DOHH2 (cell line): ENCODE results near the gene SMIM36.

Experiments
- H3F3A ChIP-seq: fragments of 200-600 bp; sonication (generic), shearing (Covaris generic); 2 replicates; pipeline ENCODE4 v1.6.0; 2016; ENCODE audit warnings: antibody characterized with exemption, mild to moderate bottlenecking; ENCODE audit not compliant: control insufficient read depth, insufficient read depth
- H3K27ac ChIP-seq: fragments of 200-600 bp; sonication (generic); 2 replicates; pipeline ENCODE4 v1.5.1; 2014; ENCODE audit warnings: low read depth, mild to moderate bottlenecking, low read length, moderate library complexity
- H3K27me3 ChIP-seq: fragments of 200-600 bp; sonication (generic); 2 replicates; pipeline ENCODE4 v1.6.1; 2014; ENCODE audit warnings: mild to moderate bottlenecking, low read length, mixed read lengths; ENCODE audit not compliant: control insufficient read depth
- H3K36me3 ChIP-seq: fragments of 200-600 bp; sonication (generic); 2 replicates; pipeline ENCODE4 v1.6.1; 2014; ENCODE audit warnings: mild to moderate bottlenecking, low read length, moderate library complexity, mixed read lengths; ENCODE audit not compliant: control insufficient read depth
- H3K4me1 ChIP-seq: fragments of 200-600 bp; sonication (generic); 2 replicates; pipeline ENCODE4 v1.6.1; 2014; ENCODE audit warnings: mild to moderate bottlenecking, low read length, mixed read lengths; ENCODE audit not compliant: control insufficient read depth
- H3K4me2 ChIP-seq: fragments of 200-600 bp; sonication (generic); 2 replicates; pipeline ENCODE4 v1.6.0; 2014; ENCODE audit warnings: mild to moderate bottlenecking, low read length, moderate library complexity
- H3K4me3 ChIP-seq: fragments of 200-600 bp; sonication (generic); 2 replicates; pipeline ENCODE4 v1.5.1; 2014; ENCODE audit warnings: mild to moderate bottlenecking, low read length, mixed read lengths
- H3K79me2 ChIP-seq: fragments of 200-600 bp; sonication (generic); 2 replicates; pipeline ENCODE4 v1.6.1; 2014; ENCODE audit warnings: mild to moderate bottlenecking, low read length, mixed read lengths; ENCODE audit not compliant: control insufficient read depth
- H3K9me2 ChIP-seq: fragments of 200-600 bp; sonication (generic); replicated peaks from 2 replicates; pipeline ENCODE4 v1.6.1; 2014; ENCODE audit warnings: mild to moderate bottlenecking, low read length, mixed read lengths; ENCODE audit not compliant: control insufficient read depth
- H3K9me3 ChIP-seq: fragments of 200-600 bp; sonication (generic); 2 replicates; pipeline ENCODE4 v1.6.1; 2014; ENCODE audit warnings: antibody characterized with exemption, low read length, mixed read lengths; ENCODE audit not compliant: control insufficient read depth, insufficient read depth
- H4K20me1 ChIP-seq: fragments of 200-600 bp; sonication (generic); 2 replicates; pipeline ENCODE4 v1.6.0; 2014; ENCODE audit warnings: low read depth, mild to moderate bottlenecking, antibody characterized with exemption, low read length, moderate library complexity; ENCODE audit not compliant: control insufficient read depth, insufficient read depth
- EZH2phosphoT487 ChIP-seq: fragments of 200-600 bp; sonication (generic); IDR thresholded peaks from 2 replicates; pipeline ENCODE4 v1.6.1; 2017; ENCODE audit warnings: borderline replicate concordance, mild to moderate bottlenecking, antibody characterized with exemption, low read length, moderate library complexity, mixed read lengths
- TF ChIP-seq, protein P1 (sequence below): fragments of 200-600 bp; sonication (generic); IDR thresholded peaks from one replicate; pipeline ENCODE4 v1.5.1; 2014; ENCODE audit warnings: antibody characterized with exemption, mild to moderate bottlenecking, low read depth, low read length; ENCODE audit not compliant: poor library complexity, severe bottlenecking

SMIM36 gene

DNA sequence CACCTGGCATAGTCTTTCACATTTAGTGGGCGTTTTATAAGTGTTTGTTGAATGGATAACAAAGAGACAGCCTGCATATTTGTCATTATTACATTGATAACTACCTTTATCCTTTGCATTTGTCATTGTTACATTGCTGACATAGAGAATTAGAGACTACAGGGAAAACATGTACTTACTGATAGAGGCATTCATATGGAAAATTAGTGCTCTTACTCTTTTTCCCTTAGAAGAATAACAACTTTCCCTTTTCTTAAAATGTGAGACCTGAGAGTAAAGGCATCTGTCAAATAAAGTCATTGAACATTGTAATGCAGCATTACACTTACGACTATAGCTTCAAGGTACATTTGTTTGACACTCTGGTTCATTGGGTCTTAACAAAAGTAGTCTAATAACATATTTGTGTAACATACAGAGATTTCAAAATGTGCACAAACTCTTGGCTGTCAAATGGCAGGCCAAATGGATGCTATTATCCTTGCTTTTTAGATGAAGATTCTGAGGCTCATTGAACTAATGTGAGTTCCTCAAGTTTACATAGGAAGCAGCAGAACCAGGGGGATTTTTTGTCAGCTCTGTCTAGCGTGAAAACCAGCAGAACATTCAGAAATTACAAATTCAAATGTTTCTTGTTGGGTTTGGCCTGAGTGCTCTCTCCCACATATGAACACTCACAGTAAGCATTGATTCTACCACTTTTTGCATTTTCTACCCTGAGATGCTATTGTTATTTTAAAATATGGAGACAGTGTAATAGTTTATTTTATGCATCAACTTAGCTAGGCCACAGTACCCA lies 28.5 kb downstream of the SMIM36 start:
- no peaks in the 10 kb centered on the region for H3K36me3 ChIP-seq
- no peaks in the 10 kb centered on the region for H3K79me2 ChIP-seq
- no peaks in the 10 kb centered on the region for H3K27me3 ChIP-seq
- TF ChIP-seq, protein P1, sequence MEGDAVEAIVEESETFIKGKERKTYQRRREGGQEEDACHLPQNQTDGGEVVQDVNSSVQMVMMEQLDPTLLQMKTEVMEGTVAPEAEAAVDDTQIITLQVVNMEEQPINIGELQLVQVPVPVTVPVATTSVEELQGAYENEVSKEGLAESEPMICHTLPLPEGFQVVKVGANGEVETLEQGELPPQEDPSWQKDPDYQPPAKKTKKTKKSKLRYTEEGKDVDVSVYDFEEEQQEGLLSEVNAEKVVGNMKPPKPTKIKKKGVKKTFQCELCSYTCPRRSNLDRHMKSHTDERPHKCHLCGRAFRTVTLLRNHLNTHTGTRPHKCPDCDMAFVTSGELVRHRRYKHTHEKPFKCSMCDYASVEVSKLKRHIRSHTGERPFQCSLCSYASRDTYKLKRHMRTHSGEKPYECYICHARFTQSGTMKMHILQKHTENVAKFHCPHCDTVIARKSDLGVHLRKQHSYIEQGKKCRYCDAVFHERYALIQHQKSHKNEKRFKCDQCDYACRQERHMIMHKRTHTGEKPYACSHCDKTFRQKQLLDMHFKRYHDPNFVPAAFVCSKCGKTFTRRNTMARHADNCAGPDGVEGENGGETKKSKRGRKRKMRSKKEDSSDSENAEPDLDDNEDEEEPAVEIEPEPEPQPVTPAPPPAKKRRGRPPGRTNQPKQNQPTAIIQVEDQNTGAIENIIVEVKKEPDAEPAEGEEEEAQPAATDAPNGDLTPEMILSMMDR: no peak
- TF ChIP-seq EZH2phosphoT487: no peak
- no peaks in the 10 kb centered on the region for H3F3A ChIP-seq
- no peak overlapping the region for H3K4me3 ChIP-seq
- no peak overlapping the region for H3K4me2 ChIP-seq
- no peak overlapping the region for H3K27ac ChIP-seq
- no peaks in the 10 kb centered on the region for H3K4me1 ChIP-seq
- no peaks in the 10 kb centered on the region for H4K20me1 ChIP-seq
- no peaks in the 10 kb centered on the region for H3K9me3 ChIP-seq
- H3K9me2 ChIP-seq: no peaks in the 10 kb centered on the region

DNA sequence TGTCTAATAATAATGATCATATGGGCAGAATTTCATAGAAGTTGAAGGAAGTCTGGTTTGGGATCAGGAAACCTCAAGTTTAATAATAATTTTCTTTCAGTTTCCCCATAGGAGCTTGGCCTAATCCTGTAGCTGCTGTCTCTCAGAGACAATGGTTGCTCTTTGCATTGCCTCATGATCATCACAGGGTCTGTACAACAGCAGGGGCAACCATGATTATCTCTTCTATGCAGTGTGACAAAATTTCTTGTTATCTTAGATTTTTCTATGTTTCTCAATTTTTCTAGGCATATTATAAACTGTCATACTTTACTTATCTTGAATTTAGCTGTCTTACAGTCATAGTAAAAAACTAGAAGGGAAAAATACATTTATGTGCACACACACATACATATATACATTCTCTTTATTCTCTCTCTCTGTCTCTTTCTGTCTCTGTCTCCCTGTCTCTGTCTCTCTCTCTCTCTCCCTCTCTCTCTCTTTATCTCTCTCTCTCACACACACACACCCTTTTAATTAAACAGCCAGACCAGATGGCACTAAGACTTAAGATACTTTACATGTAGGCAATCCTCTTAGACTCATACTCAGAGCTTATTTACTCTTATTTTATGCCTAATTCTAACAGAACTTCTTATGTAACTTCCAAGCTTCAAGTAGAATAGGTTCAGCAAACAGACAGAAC lies 30.5 kb downstream of the SMIM36 start:
- Histone ChIP-seq H3K36me3 (no peaks in the 10 kb centered on the region), H3K27ac (no peak overlapping the region), H3K4me2 (no peak overlapping the region), H4K20me1 (no peaks in the 10 kb centered on the region), H3K4me1 (no peaks in the 10 kb centered on the region), H3K79me2 (no peaks in the 10 kb centered on the region), H3K9me2 (no peaks in the 10 kb centered on the region), H3K27me3 (no peaks in the 10 kb centered on the region), H3K9me3 (no peaks in the 10 kb centered on the region), H3K4me3 (no peak overlapping the region), H3F3A (no peaks in the 10 kb centered on the region)
- TF ChIP-seq EZH2phosphoT487: no peak
- TF ChIP-seq, protein P1: no peak

DNA sequence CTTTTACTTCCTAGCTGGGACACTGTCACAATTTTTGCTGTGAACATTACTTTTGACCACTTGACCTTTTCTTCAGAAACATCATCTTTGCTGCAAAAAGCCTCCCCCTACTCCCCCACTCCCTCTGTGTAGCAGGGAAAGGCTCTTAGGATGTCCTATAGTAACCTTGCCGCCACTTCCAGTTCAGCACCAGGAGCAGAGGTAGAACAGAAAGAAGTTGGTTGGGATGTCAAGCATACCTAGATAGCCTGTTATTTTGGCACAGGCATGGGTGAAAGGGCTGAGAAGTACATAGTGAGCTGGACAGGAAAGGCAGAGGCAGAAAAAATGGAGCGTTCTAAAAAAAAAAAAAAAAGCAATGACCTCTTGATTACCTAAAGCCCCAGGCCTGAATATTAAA lies 31.3 kb downstream of the SMIM36 start:
- no peaks in the 10 kb centered on the region for H4K20me1 ChIP-seq
- no peaks in the 10 kb centered on the region for H3K79me2 ChIP-seq
- H3K9me3 ChIP-seq: no peaks in the 10 kb centered on the region
- H3K4me3 ChIP-seq: no peak overlapping the region
- H3K27me3 ChIP-seq: no peaks in the 10 kb centered on the region
- H3K4me1 ChIP-seq: no peaks in the 10 kb centered on the region
- H3K9me2 ChIP-seq: no peaks in the 10 kb centered on the region
- H3K4me2 ChIP-seq: no peak overlapping the region
- TF ChIP-seq EZH2phosphoT487: no peak
- TF ChIP-seq, protein P1: no peak
- H3K27ac ChIP-seq: no peak overlapping the region
- no peaks in the 10 kb centered on the region for H3F3A ChIP-seq
- no peaks in the 10 kb centered on the region for H3K36me3 ChIP-seq
